Fibroblast of mammary gland (primary cell): Measurements from ENCODE around the gene C1orf21.
A peak's percentile ranks its signal among the peaks of the same experiment; 100 is the strongest.
"Not testable (repeated sequence)": the region's sequence is repeated elsewhere in the genome, so short reads cannot be mapped to it uniquely, and the experiment has no call there.

Experiments used
- DNase-seq: peaks from one replicate; pipeline ENCODE4 v3.0.0-alpha.2; 2010; ENCODE audit warnings: low read depth
- H3K4me3 ChIP-seq: 2 replicates; pipeline ENCODE4 v1.5.1; 2011; ENCODE audit warnings: low read depth, mild to moderate bottlenecking, low read length, moderate library complexity; ENCODE audit not compliant: control insufficient read depth
- TF ChIP-seq, protein P1 (sequence below): conservative IDR thresholded peaks from 2 replicates; pipeline ENCODE4 v1.5.1; 2011; ENCODE audit warnings: low read depth, low read length, inconsistent platforms; ENCODE audit not compliant: control insufficient read depth, insufficient read depth

C1orf21 gene

GRCh38 chr1:184386312-184387068 is at the start of gene C1orf21:
Gene C1orf21, plus strand, starts transcription at chr1:184387029. Its CDS starts 90,481 bp downstream, at chr1:184477510.
- DNase-seq, result peak; percentile 73
- TF ChIP-seq, protein P1, sequence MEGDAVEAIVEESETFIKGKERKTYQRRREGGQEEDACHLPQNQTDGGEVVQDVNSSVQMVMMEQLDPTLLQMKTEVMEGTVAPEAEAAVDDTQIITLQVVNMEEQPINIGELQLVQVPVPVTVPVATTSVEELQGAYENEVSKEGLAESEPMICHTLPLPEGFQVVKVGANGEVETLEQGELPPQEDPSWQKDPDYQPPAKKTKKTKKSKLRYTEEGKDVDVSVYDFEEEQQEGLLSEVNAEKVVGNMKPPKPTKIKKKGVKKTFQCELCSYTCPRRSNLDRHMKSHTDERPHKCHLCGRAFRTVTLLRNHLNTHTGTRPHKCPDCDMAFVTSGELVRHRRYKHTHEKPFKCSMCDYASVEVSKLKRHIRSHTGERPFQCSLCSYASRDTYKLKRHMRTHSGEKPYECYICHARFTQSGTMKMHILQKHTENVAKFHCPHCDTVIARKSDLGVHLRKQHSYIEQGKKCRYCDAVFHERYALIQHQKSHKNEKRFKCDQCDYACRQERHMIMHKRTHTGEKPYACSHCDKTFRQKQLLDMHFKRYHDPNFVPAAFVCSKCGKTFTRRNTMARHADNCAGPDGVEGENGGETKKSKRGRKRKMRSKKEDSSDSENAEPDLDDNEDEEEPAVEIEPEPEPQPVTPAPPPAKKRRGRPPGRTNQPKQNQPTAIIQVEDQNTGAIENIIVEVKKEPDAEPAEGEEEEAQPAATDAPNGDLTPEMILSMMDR, result no peak
- H3K4me3 ChIP-seq, result peak within 1 kb of the TSS; percentile 65

- H3K4me3 ChIP-seq, DNase-seq: not testable (repeated sequence)
Observed at GRCh38 chr1:184337865-184338264, 49.0 kb upstream of the C1orf21 start.

- H3K4me3 ChIP-seq, result no peak overlapping the region
- peak; percentile 13 for DNase-seq
- TF ChIP-seq, protein P1, result peak; percentile 37
Observed at GRCh38 chr1:184340984-184341383, 45.8 kb upstream of the C1orf21 start.

- TF ChIP-seq, protein P1, result no peak
- H3K4me3 ChIP-seq, result no peak overlapping the region
- DNase-seq, result no peak
Observed at GRCh38 chr1:184350573-184350972, 36.3 kb upstream of the C1orf21 start.

DNA sequence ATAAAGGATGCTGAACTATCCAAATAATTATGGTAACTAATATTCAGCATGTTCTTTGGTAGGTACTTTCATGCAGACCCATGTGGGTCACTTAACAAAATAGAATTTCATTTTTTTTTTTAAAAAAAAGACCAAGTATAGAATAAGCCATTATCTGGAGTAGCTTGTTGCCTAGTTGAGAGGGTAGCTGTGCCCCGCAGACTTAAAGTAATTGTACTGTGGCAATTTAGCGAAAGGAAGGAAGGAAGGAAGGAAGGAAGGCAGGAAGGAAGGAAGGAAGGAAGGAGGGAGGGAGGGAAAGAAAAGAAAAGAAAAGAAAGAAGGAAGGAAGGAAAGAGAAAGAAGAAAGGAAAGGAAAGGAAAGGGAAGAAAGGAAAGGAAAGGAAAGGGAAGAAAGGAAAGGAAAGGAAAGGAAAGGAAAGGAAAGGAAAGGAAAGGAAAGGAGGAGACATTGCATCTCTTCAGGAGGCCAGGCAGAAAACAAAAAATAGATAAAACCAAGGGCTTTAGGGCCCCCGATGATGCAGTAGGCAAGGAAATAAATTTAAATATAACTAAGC is 35.3 kb upstream of the C1orf21 start:
- DNase-seq, result no peak
- TF ChIP-seq, protein P1, result no peak
- H3K4me3 ChIP-seq, result no peak overlapping the region

DNA sequence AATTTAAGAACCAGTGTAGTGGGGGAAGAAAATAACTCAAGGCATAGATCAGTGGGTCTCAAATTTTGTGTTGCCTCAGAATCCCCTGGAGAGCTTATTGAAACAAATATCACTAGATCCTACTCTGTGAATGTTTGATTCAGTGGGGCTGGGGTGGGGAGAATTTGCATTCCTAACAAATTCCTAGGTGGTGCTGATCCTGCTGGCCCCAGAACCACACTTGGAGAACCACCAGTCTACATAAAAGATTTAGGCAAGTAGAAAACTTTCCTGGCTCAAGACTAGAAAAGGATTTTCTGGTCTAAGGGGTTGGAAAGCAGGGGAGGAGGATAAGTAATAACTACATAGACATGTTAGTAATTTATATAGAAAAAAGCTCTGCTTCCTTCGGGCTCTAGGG is 34.1 kb upstream of the C1orf21 start:
- H3K4me3 ChIP-seq, result no peak overlapping the region
- TF ChIP-seq, protein P1, result no peak
- no peak for DNase-seq

- TF ChIP-seq, protein P1, result no peak
- H3K4me3 ChIP-seq, result no peak overlapping the region
- DNase-seq, result no peak
Observed at GRCh38 chr1:184354719-184355118, 32.1 kb upstream of the C1orf21 start.
